CD4-positive, alpha-beta T cell treated with Interleukin-4 for 4 hours (primary cell): ENCODE measurements around the gene PIMREG.
A peak's percentile ranks its signal among the peaks of the same experiment; 100 is the strongest.

ENCODE experiments used
- DNase-seq: peaks from one replicate; pipeline ENCODE4 v3.0.0-alpha.2; 2020

The PIMREG gene

DNA sequence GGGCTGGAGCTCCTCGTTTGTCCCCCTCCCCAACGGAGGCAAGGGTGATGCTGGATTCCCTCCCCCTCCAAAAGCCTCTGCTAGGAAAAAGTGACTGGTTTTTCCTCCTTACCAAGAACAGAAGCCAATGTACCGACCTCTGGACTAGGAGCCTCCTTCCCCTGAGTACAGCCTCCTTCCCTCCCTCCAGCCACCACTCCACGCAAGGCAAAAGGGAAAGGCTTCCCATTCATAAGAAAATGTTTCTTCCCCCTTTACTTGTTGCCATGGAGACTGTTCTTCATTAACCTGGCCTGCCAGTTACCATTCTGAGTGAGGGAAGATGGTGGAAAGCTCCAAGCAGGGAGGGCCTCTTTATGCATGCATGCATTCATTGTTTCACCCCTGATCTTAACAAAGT, 4.3 kb upstream of the PIMREG start:
- no peak for DNase-seq

DNA sequence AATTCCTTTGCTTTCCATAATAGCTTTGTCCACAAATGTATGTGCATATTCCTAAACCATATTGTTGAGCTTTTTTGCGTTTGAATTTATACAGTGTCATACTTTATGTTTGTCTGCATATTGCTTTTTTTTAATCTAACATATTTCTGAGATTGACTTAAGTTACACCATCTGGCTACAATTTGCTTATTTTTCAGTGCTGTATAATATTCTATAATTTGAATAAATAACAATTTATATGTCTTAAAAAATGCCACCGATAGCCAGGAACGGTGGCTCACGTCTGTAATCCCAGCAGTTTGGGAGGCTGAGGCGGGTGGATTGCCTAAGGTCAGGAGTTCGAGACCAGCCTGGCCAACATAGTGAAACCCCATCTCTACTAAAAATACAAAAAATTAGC, 1.5 kb upstream of the PIMREG start:
- DNase-seq: no peak

DNA sequence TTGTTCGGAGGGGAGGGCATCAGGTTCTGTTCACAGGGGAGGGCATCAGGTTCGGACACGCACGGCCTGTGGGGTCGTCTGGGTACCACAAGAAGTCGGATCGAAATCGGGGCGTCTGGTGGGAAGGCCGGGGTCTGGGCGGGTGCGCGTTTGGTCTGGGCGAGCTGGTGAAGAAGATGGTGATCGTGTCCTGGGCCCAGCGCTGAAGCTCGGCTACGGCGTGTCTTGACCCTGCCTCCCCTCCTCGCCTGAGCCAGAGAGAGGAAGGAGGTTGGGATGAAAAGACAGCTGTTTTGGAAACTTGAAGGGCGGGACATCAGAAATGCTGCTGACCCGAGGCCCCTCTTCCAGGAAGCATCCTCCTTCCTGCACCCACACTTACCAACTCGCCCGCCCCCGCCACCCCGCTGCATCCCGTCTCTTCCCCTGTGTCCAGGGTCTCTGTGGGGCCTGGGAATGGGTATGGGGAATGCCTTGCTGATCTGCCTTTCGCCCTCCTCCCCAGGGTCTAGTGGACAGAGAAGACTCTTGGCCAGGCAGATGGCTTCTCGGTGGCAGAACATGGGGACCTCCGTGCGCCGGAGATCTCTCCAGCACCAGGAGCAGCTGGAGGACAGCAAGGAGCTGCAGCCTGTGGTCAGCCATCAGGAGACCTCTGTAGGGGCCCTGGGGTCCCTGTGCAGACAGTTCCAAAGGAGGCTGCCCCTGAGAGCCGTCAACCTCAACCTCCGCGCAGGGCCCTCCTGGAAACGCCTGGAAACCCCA, 498 bp downstream of the PIMREG start:
- DNase-seq: no peak

DNA sequence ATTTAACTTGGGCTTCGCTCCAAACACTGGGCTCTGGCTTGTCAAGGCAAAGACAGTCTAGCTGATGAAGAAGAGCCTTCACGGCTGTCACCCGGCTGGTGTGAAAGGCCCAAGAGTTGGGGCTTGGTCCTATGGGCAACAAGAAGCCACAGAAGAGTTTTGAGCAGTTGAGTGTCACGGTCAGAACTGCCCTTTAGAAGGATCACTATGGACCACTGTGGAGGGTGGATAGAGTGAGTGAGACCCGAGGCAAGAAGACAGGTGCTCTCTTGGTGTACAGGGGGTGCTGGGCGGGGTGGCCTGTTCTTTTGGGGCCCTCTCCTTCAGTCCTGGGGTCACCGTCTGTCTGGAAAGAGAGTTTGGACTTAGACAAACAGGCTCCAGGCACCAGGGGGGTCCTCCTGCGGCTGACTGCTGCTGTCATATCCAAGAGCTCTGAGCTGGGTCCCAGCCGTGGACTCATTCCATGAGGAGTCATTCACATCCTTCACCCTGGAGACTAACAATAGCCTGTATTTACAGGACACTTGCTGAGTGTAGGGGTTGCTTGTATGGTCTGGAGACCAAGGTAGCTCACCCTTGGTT, 2.4 kb downstream of the PIMREG start:
- no peak for DNase-seq

DNA sequence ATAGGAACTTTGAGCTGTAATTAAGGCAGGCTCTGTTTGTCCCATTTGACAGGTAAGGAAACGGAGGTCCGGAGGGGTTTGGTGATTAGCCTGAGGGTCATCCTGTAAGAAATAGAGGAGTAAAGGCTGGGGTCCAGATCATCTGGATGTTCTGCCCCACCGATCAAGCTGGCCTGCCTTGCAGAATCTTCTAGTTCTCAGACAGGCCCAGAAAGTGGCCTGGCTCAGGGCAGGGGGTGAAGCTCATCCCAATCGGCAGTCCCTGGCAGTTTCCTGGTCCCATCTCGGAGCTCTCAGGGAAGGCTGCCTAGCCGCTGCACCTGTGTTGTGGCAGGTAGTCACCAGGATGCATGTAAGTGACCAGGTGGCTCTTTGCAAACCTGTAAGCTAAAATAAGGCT, 4.2 kb downstream of the PIMREG start:
- DNase-seq: no peak

DNA sequence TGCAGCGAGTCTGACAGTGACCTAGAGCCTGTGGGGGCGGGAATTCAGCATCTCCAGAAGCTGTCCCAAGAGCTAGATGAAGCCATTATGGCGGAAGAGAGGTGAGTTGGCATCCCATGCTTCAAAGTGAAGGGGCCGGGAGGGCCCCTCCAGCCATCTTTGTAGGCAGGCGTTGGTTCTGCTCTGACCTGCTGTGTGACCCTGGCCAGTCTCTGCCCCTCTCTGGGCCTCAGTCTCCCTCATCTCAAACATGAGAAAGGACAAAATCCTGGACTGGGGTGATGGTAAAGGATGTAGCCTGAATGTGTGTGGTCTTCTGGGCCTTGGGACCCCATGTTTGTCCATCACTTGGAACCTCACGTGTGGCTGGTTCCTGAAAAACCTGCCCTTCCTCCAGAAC, 5.1 kb downstream of the PIMREG start:
- DNase-seq: no peak

DNA sequence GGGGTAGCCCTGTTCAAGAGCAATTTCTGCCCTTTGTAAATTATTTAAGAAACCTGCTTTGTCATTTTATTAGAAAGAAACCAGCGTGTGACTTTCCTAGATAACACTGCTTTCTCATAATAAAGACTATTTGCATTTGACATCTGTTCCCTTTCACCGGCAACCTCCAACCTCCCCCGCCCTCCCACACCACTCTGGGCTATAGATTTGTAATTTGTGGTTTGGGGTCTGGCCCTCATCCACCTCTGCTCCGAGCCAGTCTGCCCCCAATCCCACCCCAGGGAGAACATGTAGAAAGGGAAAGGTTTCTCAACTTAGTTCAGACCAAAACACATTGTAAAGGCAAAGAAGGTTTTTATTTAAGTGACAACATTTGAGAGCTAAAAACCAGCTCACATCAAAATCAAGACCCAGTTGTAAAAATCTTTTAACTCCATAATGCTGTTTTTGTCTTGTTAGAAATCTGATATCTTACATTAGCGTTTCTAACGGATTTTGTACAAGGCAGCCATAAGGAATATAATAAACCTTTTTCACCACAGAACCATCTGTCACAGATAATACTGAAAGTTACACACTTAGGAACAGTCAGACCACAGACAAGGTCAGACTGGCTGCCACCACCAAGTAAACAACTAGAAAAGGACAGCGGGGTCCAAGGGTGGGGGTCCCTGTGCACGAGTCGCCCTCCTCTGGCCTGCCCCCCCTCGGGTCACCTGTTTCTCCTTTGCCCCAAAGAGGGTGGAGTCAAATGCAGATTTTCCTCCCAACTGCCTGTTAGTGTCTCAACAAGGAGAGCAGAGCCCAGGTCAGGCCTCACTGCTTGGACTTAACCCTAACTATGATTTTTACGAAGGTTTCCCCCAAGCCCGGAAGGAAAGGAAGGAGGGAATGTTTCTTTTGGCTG, 6.9 kb downstream of the PIMREG start:
- DNase-seq: no peak

DNA sequence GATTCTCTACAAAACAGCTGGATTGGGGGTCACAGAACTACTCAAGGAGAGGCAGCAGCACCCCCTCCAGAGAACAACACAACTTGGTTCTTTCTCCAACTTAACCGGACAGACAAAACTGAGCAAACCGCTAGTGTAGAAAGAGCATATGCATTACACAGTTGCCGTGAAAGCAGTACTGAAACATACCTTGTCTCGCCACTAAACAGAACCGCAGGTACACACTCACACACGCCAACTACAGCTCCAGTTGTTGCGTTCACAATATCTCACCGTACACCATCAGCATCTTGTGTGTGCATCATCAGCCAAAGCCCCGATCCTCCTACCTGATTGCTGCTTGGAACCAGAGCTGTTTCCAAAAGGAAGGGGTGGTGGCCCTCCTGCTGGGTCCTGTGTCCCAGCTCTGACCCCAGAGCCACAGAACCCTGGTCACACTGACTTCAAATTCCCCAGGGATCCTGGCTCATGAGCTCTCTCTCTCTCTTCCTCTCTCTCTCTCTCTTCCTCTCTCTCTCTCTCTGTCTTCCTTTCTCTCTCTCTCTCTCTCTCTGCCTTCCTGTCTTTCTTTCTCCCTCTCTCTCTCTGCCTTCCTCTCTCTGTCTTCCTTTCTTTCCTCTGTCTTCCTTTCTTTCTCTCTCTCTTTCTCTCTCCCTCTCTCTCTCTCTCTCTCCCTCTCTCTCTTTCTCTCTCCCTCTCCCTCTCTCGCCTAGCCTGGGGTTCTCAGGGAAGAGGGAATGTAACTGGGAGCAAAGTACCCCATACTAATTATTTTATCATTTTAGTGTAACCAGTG, 8.4 kb downstream of the PIMREG start:
- no peak for DNase-seq

DNA sequence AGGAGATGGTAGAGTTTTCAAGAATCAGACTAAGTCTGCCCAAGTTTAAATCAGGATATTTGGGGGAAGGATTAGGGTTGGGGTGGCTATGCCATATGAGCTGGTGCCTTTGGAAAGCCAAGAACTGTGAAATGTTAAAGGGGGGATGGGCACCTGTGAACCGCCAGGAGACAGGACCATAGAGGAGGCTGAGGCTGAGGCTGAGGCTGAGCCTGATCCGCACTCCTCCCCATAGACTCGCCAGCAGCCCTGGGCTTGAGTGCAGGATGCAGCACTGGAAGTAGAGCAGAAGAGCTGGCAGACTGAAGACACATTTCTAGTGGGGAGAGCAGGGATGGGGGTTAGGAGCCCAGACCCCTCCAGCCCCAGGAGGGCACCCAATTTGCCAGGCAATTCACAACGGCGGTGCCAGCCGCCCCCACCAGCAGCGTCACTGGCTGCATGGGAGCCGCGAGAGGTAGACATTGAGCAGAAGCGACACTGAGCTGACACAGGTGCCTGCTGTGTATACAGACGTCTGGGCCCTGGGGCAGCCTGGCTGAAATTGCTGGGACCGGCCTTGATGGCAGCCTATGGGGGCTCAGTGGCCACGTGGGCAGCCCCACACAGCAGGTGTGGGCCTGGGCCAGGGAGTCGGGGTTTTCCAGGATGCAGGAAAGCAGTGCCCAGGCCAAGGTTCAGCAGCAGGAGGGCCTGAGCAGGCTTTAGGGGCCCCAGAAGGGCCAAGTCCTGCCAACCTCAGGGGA, 9.2 kb downstream of the PIMREG start:
- DNase-seq: no peak

DNA sequence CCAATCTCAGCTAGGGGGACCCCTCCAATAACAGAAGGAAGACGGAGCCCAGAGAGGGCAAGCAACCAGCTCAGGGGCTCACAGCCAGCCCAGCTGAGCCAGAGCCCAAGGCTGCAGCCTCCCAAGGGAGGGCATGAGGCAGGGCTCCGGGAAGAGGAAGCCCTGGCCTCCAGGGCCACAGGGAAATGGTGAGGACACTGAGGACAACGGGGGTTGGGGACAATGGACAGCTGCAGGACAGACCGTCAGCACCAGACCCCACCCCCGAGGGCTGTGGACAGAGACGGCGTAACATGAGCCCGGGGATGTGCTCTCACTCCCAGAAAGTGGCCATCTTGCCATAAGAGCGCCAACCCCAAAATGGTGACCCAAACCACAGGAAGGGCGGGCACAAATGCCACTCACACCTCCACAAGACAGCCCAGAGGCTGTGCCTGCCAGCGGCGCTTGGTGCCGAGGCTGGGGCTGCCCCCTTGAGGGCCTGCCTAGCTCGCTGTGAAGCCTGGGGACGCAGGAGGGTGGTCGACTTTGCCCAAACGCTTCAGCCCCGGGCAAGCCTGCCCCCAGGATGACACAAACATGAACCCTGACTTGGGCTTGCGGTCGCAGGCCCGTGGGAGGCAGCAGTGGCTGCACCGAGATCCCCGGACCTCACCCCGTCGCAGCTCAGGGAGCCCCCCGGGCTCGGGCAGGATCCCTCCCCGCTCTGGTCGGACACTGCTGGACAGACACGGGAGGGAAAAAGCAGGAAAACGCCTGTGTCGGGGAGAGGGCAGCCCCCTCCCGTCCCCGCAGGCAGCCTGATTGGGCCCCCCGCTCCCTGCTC, 10.5 kb downstream of the PIMREG start:
- no peak for DNase-seq

DNA sequence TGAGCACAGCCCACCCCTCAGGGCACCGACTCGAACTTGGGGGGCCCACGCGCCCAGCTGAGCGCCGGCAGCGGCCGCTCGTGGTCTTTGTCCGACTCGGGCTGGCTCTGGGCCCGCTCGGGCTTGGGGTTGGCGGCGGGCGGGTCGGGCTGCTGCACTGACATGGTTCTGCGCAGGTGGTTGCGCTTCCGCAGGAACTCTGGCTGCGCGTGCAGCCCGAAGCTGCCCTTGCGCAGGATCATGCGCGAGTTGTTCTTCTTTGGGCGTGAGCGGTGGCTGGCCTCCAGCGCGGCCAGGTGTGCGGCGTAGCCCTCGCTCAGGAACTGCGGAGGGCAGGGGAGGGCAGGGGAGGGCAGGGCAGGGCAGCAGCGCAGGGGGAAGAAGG, 11.1 kb downstream of the PIMREG start:
- DNase-seq: peak; percentile 20

DNA sequence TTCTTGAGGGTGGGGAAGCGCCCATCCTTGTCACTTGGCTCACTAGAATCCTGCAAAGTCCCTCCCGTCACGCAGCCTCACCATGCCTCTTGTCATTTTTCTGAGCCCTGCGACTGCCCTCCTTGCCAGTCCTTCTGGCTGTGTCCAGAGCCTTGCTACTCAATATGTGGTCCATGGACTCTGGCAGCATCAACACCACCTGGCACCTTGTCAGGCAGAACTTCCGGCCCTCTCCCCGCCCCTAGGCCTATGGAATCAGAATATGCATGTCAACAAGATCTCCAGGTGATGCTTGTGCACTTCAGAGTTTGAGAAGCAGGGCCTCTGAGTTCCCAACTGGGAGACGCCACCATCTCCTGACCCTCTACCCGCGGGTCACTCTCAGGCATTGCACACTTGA, 12.1 kb downstream of the PIMREG start:
- DNase-seq: no peak

DNA sequence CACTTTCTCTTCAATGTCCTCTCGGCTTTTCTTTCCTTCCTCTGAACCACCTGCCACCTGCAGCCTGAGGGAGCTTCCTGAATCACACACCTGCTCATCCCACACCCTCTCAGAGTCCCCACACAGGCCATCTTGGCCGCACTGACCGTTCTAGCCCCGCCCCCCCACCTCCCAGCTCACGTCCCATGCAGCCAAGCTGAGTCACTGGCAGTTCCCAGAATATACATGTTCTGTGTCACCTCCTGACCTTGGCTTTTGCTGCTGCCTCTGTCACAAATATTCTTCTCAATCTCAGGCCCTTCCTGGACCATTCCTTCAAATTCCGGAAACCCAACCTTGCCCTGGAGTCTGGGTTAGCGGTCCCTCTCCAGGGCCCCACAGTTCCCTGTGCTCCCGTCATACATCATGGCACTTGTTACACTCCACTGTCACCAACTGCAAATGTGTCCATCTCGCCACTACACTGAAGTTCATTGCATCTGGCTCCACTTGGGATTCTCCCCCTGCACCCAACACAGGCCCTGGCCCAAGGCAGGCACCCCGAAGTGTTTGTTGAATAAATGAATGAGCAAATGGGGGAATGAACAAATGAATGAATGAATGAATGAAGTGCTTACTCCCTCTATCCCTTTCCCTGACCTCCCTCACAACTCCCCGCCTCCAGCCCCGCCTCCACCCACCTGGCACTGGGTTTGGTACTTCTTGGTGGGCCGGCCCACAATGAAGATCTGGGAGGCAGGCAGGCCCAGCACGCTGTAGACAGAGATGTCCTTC, 12.8 kb downstream of the PIMREG start:
- no peak for DNase-seq

DNA sequence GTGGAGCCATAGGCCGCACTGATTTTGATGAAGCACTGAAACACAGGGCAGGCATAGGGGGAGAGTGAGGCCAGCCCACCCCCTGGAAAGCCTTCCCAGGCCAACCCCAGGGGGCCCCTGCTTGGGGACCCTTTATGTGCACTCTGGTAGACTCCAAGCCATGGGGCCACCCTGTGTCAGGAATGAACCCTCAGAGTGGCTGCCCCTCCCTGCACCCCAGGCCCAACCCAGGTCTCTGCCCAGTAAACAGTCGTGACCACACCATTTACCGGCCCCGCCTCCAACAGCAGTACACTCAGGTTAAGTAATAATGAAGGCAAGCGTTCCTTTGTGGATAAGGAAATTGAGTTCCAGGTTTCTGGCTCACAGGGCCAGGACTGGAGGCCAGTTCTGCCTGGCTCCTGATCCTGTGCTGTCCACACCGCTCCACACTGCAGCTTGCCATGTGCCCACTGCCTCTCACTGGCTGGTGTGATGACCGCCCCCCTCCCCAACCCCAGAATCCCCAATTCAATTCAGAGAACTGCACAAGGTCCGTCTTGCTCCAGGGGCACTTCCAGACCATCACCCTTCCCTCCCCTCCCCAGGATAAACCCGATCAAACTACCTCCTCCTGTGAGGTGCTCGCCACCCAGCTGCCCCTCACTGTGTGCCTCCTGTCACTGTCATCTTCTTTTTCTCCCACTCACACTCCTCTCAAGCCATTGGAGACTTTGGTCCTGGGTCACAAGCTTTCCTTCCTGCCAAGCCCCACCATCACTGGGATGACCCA, 13.6 kb downstream of the PIMREG start:
- DNase-seq: no peak

DNA sequence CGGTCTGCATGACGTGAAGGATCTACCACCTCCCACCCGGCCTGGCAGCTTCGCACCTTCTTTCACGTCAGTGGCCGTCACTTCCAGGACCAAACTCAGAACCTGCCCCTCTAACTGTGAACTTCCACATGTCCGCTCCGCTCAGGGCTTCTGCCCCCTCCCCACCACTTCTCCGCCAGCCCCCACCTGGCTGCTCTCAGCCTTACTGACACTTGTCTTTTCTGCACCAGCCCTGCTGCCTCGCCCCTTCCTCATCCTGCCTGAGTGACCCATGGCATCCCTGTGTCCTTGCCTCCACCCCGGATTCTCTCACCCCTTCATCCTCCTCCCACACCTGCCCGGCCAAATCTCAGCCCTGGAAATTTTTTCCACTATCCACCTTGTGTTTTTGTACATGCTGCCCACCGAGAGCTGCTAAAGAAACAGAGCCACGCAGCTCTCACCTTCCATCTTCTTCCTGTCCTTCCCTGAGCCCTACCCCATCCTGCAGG, 14.2 kb downstream of the PIMREG start:
- no peak for DNase-seq

DNA sequence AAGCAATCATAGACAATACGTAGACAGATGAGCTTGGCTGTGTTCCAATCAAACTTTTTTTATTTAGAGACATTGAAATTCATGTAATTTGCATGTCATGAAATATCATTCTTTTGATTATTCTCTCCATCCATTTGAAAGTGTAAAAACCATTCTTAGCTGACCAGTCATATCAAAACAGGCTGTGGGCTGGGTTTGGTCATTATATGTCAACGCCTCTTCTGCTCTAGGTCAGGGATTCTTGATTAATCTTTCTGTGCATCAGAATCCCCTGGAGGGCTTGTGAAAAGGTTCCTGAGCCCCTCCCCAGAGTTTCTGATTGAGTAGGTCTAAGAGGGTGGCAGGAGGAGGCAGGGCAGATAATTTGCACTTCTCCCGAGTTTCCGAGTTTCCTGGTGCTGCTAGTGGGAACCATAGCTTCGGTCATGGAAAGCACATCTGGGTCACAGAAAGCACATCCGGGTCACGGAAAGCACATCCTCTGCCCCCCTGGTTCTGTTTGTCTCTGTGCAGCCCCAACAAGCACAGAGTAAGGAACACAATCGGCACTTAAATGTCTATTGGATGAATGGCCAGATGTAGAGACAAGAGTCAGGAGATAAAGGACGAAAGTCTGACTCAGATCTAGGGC, 16.4 kb downstream of the PIMREG start:
- DNase-seq: no peak

DNA sequence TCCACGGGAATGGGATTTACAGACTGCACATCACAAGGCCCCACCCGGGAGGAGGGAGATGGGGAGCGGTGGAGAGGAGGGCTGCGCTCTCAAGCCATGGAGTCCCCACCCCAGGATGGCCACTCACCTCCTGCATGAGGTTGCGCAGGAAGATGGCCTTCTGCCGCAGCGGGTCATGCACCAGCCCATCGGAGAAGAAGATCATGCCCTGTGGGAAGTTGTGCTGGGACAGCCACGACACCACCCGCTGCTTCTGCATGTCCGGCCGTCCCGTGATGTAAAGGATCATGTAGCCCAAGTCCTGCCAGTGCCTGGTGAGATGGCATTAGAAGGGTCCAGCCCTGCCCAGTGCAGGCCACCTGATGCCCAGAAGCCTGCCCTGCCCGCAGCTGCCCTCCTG, 17.0 kb downstream of the PIMREG start:
- no peak for DNase-seq

DNA sequence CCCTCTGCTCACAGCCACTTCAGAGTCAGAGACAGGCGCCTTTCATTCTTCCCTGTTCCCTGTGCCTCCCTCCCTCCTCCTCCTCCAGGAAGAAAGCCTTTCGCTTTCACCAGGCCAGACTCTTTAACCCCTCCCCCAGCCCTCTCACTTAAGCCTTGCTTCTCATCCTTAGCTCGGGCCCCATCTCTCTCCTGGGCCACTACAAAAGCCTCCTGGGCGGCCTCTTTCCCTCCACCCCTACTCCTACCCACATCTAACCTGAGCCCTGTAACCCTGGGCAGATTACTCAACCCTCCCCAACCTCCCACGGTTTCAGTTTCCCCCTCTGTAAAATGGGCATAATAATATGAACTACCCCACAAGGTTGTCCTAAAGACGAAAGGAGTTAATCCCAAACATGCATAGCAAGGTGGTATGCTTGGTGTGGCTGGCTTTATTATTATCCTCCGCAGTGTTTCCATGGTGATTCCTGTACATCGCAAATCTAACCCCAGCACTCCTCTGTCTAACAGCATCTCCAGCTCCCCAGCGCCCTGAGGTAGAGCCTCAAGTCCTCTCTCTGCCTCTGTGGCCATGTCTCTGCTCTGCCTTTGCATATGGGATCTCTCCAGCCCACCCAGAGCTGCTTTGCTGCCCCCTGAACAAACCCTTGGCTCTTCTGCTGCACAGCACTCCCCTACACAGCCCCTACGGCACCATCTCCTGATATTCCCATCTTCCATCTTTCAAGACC, 17.7 kb downstream of the PIMREG start:
- DNase-seq: no peak
